ENCODE measurements around the gene PAGE4.

DNA sequence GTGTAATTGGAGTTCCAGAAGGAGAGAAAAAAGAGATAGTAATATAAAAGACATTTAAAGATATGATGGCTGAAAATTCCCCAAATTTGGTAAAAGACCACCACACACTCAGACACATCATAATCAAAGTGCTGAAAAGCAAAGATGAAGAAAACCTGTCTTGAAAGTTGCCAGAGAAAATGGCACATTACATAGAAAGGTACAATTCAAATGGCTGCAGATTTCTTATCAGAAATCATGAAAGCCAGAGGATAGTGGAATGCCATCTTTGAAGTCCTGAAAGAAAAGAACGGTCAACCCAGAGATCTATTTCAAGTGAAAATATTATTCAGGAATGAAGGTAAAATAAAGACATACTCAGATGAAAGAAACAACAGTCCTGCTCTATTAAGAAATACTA lies 29.3 kb upstream of the PAGE4 start:
- TF ChIP-seq, protein P1, sequence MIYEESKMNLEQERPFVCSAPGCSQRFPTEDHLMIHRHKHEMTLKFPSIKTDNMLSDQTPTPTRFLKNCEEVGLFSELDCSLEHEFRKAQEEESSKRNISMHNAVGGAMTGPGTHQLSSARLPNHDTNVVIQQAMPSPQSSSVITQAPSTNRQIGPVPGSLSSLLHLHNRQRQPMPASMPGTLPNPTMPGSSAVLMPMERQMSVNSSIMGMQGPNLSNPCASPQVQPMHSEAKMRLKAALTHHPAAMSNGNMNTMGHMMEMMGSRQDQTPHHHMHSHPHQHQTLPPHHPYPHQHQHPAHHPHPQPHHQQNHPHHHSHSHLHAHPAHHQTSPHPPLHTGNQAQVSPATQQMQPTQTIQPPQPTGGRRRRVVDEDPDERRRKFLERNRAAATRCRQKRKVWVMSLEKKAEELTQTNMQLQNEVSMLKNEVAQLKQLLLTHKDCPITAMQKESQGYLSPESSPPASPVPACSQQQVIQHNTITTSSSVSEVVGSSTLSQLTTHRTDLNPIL (CRISPR knock-in tag; IDR thresholded peaks at IDR 0.05; ENCODE audit: low read depth) = no peak
- no peak for TF ChIP-seq ESRRG (CRISPR knock-in tag; IDR thresholded peaks at IDR 0.05)
- TF ChIP-seq, protein P2, sequence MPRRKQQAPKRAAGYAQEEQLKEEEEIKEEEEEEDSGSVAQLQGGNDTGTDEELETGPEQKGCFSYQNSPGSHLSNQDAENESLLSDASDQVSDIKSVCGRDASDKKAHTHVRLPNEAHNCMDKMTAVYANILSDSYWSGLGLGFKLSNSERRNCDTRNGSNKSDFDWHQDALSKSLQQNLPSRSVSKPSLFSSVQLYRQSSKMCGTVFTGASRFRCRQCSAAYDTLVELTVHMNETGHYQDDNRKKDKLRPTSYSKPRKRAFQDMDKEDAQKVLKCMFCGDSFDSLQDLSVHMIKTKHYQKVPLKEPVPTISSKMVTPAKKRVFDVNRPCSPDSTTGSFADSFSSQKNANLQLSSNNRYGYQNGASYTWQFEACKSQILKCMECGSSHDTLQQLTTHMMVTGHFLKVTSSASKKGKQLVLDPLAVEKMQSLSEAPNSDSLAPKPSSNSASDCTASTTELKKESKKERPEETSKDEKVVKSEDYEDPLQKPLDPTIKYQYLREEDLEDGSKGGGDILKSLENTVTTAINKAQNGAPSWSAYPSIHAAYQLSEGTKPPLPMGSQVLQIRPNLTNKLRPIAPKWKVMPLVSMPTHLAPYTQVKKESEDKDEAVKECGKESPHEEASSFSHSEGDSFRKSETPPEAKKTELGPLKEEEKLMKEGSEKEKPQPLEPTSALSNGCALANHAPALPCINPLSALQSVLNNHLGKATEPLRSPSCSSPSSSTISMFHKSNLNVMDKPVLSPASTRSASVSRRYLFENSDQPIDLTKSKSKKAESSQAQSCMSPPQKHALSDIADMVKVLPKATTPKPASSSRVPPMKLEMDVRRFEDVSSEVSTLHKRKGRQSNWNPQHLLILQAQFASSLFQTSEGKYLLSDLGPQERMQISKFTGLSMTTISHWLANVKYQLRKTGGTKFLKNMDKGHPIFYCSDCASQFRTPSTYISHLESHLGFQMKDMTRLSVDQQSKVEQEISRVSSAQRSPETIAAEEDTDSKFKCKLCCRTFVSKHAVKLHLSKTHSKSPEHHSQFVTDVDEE (CRISPR knock-in tag; IDR thresholded peaks at IDR 0.05) = no peak
- no peak for TF ChIP-seq TOX (CRISPR knock-in tag; IDR thresholded peaks at IDR 0.05; ENCODE audit: borderline replicate concordance)
- no peak for TF ChIP-seq PPARA (CRISPR knock-in tag; IDR thresholded peaks at IDR 0.05; ENCODE audit: borderline replicate concordance)
- TF ChIP-seq GLIS3 (CRISPR knock-in tag; IDR thresholded peaks at IDR 0.05) = no peak
- no peak for TF ChIP-seq OSR1 (CRISPR knock-in tag; IDR thresholded peaks at IDR 0.05)
- no peak for TF ChIP-seq ZNF70 (CRISPR knock-in tag; IDR thresholded peaks at IDR 0.05)
- TF ChIP-seq ARNTL (CRISPR knock-in tag; IDR thresholded peaks at IDR 0.05; ENCODE audit: borderline replicate concordance, low read depth) = no peak

Measured in SK-N-SH treated with all-trans-retinoic acid at 6 μM for 48 hours (cell line).